DND-41 (cell line): ENCODE data around the gene GRID2.

Experiments used
- EZH2 ChIP-seq: IDR thresholded peaks from 3 replicates; pipeline ENCODE4 v1.6.1; 2012; ENCODE audit warnings: borderline replicate concordance, low read depth, mild to moderate bottlenecking, moderate library complexity, low read length, inconsistent platforms; ENCODE audit not compliant: severe bottlenecking
- TF ChIP-seq, protein P1 (sequence below): IDR thresholded peaks from 2 replicates; pipeline ENCODE4 v1.5.1; 2012; ENCODE audit warnings: borderline replicate concordance, low read length, moderate library complexity, mild to moderate bottlenecking; ENCODE audit not compliant: poor library complexity, severe bottlenecking; ENCODE audit errors: extremely low read depth

DNA sequence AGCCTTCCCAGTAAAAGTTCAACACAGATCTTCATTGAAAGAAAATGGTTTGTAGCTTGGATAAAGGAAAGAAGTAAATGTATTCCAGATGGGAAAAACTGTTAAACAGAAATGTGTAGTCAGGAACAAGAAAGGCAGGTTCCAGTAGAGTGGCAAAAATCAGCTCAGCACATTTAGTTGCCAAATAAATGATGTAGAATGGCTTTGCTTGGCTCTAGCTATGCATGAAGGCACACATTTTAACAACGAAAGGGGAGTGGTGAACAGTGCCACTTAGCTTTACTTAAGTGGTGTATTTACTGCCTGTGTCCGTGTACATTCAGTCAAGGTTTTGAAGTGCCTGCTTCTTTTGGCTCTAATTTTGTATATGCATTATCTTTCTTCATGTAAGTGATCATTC is 880.3 kb downstream of the GRID2 start:
- TF ChIP-seq, protein P1, sequence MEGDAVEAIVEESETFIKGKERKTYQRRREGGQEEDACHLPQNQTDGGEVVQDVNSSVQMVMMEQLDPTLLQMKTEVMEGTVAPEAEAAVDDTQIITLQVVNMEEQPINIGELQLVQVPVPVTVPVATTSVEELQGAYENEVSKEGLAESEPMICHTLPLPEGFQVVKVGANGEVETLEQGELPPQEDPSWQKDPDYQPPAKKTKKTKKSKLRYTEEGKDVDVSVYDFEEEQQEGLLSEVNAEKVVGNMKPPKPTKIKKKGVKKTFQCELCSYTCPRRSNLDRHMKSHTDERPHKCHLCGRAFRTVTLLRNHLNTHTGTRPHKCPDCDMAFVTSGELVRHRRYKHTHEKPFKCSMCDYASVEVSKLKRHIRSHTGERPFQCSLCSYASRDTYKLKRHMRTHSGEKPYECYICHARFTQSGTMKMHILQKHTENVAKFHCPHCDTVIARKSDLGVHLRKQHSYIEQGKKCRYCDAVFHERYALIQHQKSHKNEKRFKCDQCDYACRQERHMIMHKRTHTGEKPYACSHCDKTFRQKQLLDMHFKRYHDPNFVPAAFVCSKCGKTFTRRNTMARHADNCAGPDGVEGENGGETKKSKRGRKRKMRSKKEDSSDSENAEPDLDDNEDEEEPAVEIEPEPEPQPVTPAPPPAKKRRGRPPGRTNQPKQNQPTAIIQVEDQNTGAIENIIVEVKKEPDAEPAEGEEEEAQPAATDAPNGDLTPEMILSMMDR = no peak
- TF ChIP-seq EZH2 = no peak
